ENCODE data around the gene TMEFF1.
"Not testable (repeated sequence)": the region's sequence is repeated elsewhere in the genome, so short reads cannot be mapped to it uniquely, and the experiment has no call there.

TMEFF1 gene

GRCh38 chr9:100472788-100473275 is at the start of gene TMEFF1:
TMEFF1 (plus strand) TSS chr9:100473149; CDS start chr9:100473545, 396 bp downstream.
- DNase-seq (ENCODE audit: low read depth in 3 of 3) = peak in 2 of 3 experiments; percentile 3 to 58

DNA sequence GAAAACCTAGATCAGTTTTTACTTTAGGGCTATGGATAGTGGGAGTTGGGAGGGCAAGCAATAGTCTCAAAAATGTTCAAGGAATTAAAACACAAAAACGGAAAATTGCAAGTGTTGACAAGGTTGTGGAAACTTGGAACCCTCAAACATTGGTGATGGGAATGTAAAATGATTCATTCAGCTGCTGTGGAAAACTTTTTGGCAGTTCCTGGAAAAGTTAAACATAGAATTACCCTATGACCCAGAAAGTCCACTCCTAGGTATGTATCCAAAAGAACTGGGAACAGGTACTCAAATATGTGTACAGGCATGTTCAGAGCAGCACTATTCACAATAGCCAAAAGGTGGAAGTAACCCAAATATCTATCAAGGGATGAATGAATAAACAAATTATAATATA is 47.2 kb upstream of the TMEFF1 start:
- no peak for DNase-seq (ENCODE audit: low read depth in 3 of 3)

DNA sequence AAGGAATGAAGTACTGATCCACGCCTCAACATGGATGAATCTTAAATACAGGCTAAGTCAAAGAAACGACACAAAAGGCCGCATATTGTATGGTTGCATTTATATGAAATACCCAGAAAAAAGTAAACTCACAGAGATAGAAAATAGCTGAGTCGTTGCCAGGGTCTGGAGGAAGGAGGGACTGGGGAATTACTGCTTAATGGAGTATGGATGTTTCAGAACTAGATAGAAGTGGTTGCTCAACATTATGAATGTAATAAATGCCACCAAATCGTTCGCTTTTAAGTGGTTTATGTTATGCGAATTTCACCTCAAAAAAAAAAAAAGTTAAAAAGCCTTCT is 46.8 kb upstream of the TMEFF1 start:
- no peak for DNase-seq (ENCODE audit: low read depth in 3 of 3)

GRCh38 chr9:100426530-100427365 is 46.2 kb upstream of the TMEFF1 start, which contains the start of gene MSANTD3:
MSANTD3 (plus strand) TSS chr9:100427143; CDS start chr9:100441939, 14,796 bp downstream.
- DNase-seq (ENCODE audit: low read depth in 3 of 3) = peak in 2 of 3 experiments; percentile 20 to 55

DNA sequence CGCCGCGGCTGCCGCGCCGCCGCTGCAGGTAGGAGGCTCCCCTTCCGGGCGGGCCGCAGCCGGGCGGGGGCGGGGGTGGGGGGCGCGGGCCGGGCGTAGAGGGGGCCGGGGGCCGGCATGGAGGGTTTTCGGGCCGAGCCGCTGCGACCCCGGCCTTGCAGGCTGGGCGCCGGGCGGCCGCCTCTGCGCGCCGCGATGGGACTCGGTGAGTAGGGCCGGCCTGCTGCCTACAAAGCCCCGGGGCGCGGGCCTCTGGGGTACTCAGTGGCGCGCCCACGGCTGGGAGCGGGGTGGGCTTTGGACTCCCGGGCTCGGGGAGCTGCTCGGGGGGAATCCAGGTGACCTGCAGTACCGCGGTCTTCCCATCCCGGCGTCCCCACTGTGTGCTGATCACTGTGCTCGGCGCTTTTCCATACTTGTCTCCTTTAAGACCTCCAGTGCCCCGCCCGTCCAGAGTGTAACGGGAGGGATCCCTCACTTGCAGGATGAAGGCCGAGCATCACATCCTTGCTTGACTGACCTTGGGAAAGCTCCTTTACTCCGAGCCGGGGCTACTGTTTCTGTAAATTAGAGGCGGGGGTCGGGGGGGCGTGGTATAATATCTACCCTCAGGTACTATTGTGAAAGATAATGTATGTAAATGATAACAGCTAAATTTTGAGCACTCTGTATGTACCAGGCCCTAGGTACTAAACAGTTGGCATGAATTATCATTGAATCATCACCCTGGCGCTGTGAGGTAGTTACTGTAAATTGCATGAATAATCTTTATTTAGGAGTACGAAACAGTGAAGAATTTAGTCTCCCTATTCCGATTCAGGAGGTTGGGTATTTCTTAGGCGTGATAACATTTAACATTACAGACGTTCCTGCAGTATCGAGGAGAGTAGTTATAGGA is 45.3 kb upstream of the TMEFF1 start:
- DNase-seq (ENCODE audit: low read depth in 3 of 3) = peak in 1 of 3 experiments; percentile 16

DNA sequence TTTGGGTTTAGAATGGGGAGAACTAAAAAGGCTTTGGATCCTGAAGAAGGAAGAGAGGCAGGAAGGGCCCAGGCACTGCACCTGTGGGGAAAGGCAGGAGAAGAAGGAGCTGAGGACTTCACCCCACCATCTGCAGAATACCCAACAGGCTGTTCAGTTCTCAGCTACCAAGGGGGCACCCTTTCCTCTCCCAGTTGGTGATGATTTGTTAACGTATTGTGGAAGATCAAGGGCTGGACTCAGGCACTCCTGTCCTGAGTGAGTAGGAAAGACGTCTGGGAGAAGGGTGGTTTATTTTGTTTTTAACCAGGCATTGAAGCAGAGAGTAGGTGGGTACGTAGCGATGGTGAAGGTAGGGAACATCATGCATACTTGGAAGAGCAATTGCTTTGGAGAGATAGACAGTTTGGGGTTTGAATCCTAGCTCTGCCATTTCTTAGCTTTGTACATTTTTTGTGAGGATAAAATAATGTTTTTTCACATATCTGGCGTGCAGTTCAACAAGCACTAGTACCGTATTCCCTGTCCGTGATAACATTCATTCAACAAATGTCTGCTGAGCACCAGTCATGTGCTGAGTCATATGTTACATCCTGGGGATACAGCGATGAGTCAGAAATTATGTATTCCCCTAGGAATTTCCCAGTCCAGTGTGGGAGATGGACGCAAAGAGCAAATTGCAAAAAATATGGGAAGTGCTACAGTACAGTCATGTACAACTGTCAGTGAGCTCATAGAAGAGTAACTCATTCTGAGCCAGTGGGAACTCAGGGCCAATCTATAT is 43.9 kb upstream of the TMEFF1 start:
- no peak for DNase-seq (ENCODE audit: low read depth in 3 of 3)

- DNase-seq (ENCODE audit: low read depth in 3 of 3) = no peak
These were observed 42.5 kb upstream of the TMEFF1 start for GRCh38 chr9:100430286-100430940.

GRCh38 chr9:100431886-100432285 is 41.1 kb upstream of the TMEFF1 start:
- DNase-seq (ENCODE audit: low read depth in 3 of 3) = no peak

DNA sequence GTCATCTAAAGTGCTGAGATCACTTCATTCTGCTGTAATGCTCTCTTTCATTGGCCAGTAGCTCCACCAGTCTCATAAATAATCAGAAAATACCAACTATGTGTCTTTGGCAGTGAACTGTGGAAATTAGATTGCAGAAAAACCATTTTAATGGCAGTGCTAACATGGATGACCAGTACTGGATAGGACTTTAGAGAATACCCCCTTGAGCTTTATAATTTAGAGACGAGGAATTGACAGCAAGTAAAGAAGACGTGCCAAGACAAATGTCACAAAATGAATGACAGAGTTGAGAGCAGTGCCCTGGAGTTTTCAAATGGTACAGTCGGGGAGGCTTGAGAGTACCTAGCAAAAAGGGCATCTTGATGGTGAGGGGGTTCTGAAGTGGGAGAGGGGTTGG is 40.2 kb upstream of the TMEFF1 start:
- no peak for DNase-seq (ENCODE audit: low read depth in 3 of 3)

DNA sequence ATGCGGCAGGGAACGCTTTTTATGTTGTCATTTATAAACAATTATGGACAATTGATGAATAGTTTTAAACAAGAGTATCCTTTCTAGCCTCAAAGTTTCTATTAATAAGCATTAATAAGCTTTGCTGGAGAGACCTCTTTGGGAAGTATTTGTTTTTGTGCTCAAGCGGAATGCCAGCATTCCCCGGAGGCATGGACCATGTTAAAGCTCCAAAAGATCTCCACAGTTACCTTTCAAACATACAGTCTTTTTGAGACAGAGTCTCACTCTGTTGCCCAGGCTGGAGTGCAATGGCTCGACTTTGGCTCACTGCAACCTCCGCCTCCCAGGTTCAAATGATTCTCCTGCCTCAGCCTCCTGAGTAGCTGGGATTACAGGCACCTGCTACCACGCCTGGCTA is 36.4 kb upstream of the TMEFF1 start:
- no peak for DNase-seq (ENCODE audit: low read depth in 3 of 3)

DNA sequence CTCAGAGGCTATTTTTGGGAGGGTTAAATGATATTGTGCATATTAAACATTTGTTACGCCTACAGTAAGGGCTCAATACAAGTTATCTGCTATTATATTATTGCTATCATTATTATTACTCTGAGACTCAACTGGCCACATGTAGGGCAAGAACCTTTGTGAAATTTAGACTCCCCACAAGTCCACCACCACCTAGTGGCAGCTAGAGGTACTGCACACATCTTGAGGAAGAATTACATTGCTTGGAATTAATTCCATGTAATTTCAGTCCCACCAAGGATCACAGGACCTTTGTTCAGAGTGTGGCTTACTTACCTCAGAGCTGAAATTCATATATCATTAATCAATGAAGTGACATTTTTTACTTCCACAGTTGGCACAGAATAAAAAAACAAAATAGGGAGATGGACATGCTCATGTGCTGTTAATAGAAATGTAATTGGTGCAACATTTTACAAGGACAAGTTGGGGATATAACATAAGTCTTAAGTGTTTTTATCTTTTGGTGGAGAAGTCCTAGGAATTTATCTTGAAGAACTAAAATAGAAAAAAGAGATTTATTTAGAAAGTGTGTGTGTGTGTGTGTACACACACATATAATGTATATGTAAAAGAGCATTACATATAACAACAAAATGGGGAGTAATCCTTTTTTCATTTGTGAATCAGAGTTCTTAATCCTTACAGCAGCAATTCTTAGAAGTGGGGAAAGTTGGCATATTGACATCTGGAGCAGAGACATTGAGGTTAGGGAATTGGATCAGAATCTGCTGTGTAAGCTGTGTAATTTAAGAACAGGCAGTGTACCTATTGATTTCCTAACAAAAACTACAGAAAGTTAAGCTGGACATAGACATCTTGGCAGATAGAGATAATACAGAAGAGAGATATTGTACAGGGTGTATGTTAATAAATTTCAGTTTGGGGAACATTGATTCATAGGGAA is 34.8 kb upstream of the TMEFF1 start:
- DNase-seq (ENCODE audit: low read depth in 3 of 3) = peak; percentile 44 to 57 (median 54)

DNA sequence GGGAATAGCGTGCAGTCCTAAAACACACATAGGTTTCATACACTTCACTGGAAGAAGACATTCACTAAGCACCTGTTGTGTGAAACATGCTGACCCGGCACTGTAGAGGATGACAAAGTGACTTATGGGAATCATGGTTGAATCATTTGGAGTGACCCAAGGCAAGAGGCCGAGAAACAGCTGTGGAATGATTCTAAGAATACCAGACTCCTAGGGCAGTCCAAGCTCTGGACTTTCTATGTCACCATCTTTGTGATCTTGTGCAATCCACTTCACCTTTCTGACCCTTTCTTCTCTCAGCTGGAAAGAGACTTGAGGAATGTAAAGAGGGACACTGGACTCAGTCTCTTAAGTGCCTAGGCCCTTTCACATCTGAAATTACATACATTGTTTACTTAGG is 32.9 kb upstream of the TMEFF1 start:
- no peak for DNase-seq (ENCODE audit: low read depth in 3 of 3)

GRCh38 chr9:100440487-100440886 is 32.5 kb upstream of the TMEFF1 start:
- not testable (repeated sequence) for DNase-seq (ENCODE audit: low read depth in 3 of 3)

DNA sequence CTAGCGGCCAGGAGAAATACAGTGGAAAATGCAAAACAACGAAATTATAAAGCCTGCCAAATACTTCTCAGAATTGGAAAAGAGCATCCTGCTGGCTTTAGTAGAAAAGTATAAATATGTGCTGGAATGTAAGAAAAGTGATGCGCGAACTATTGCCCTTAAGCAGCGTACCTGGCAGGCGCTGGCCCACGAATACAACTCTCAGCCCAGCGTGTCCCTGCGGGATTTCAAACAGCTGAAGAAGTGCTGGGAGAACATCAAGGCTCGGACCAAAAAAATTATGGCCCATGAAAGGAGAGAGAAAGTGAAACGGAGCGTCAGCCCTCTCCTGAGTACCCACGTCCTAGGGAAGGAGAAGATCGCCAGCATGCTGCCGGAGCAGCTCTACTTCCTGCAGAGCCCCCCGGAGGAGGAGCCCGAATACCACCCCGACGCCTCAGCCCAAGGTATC is 31.0 kb upstream of the TMEFF1 start:
- no peak for DNase-seq (ENCODE audit: low read depth in 3 of 3)

- no peak for DNase-seq (ENCODE audit: low read depth in 3 of 3)
These were observed 28.9 kb upstream of the TMEFF1 start for GRCh38 chr9:100443781-100444768.

- DNase-seq (ENCODE audit: low read depth in 3 of 3) = no peak
These were observed 27.6 kb upstream of the TMEFF1 start for GRCh38 chr9:100445161-100445902.

GRCh38 chr9:100445903-100446549 is 26.9 kb upstream of the TMEFF1 start:
- DNase-seq (ENCODE audit: low read depth in 3 of 3) = no peak
